Testis (tissue), 2 donors: Measurements from ENCODE around the gene TTLL1.
"Not testable (repeated sequence)": the region's sequence is repeated elsewhere in the genome, so short reads cannot be mapped to it uniquely, and the experiment has no call there.

ENCODE experiments used
- POLR2A ChIP-seq: fragments of 450-650 bp; IDR thresholded peaks from one replicate; pipeline ENCODE4 v1.6.1; 2017; ENCODE audit warnings: antibody characterized with exemption, mild to moderate bottlenecking, moderate library complexity
- TF ChIP-seq, protein P1 (sequence below), 3 experiments: fragments of 450-650 bp in 2 of 3; fragments of 200-600 bp in 1 of 3; sonication (generic) in 1 of 3; IDR thresholded peaks; one replicate each; pipeline ENCODE4 v1.5.1; 2016 to 2019; ENCODE audit warnings: antibody characterized with exemption in 3 of 3, mild to moderate bottlenecking in 2 of 3, moderate library complexity in 1 of 3

DNA sequence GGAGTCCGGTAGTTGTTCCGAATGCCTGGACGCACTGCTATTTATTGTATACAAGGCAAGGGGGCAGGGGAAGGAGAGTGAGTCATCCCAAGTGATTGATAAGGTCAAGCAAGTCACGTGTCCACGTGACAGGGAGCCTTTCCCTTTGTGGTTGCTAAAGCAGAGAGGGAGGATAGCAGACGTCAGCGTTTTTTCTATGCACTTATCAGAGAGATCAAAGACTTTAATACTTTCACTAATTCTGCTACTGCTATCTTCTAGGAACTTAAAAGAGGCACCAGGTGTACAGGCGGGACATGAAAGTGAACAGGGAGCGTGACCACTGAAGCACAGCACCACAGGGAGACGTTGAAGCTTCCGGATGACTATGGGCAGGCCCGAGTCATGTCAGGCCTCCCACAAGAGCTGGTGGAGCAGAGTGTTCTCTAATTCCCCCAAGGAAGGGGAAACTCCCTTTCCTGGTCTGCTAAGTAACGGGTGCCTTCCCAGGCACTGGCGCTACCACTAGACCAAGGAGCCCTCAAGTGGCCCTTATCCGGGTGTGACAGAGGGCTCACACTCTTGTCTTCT is 14.9 kb upstream of the TTLL1 start:
- TF ChIP-seq, protein P1, sequence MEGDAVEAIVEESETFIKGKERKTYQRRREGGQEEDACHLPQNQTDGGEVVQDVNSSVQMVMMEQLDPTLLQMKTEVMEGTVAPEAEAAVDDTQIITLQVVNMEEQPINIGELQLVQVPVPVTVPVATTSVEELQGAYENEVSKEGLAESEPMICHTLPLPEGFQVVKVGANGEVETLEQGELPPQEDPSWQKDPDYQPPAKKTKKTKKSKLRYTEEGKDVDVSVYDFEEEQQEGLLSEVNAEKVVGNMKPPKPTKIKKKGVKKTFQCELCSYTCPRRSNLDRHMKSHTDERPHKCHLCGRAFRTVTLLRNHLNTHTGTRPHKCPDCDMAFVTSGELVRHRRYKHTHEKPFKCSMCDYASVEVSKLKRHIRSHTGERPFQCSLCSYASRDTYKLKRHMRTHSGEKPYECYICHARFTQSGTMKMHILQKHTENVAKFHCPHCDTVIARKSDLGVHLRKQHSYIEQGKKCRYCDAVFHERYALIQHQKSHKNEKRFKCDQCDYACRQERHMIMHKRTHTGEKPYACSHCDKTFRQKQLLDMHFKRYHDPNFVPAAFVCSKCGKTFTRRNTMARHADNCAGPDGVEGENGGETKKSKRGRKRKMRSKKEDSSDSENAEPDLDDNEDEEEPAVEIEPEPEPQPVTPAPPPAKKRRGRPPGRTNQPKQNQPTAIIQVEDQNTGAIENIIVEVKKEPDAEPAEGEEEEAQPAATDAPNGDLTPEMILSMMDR (IDR thresholded peaks at IDR 0.05): not testable (repeated sequence)
- TF ChIP-seq POLR2A: not testable (repeated sequence)
